ENCODE measurements around the gene ING4. TPM values are rescaled to one million over a fixed set of nuclear protein-coding genes. Genes with fewer than 3 reads are reported as not detected.

ING4 gene
- total and polyA plus RNA-seq, 2 of the 13 experiments (the other 11 are each of a cell fraction or from before 2014, with no cell fraction given) = 14.4 to 32.4 TPM

GRCh38 chr12:6698352-6699046 lies 35.6 kb upstream of the ING4 start (continued):
- TF ChIP-seq ARID3A (IDR thresholded peaks at IDR 0.05; ENCODE audit: low read depth, low read length) (no peak), ZNF780A (CRISPR knock-in tag; IDR thresholded peaks at IDR 0.05) (no peak), ZNF691 (CRISPR knock-in tag; IDR thresholded peaks at IDR 0.05; ENCODE audit: borderline replicate concordance, low read depth) (no peak), GABPA (IDR thresholded peaks at IDR 0.05; ENCODE audit: low read depth, low read length) (no peak), GABPA (CRISPR knock-in tag; IDR thresholded peaks at IDR 0.05; ENCODE audit: low read depth) (no peak), ZNF251 (CRISPR knock-in tag; IDR thresholded peaks at IDR 0.05) (no peak), ZNF335 (CRISPR knock-in tag; IDR thresholded peaks at IDR 0.05) (no peak)
- TF ChIP-seq, protein P1, sequence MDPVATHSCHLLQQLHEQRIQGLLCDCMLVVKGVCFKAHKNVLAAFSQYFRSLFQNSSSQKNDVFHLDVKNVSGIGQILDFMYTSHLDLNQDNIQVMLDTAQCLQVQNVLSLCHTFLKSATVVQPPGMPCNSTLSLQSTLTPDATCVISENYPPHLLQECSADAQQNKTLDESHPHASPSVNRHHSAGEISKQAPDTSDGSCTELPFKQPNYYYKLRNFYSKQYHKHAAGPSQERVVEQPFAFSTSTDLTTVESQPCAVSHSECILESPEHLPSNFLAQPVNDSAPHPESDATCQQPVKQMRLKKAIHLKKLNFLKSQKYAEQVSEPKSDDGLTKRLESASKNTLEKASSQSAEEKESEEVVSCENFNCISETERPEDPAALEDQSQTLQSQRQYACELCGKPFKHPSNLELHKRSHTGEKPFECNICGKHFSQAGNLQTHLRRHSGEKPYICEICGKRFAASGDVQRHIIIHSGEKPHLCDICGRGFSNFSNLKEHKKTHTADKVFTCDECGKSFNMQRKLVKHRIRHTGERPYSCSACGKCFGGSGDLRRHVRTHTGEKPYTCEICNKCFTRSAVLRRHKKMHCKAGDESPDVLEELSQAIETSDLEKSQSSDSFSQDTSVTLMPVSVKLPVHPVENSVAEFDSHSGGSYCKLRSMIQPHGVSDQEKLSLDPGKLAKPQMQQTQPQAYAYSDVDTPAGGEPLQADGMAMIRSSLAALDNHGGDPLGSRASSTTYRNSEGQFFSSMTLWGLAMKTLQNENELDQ (CRISPR knock-in tag; IDR thresholded peaks at IDR 0.05; ENCODE audit: borderline replicate concordance) = no peak
